ENCODE results near the gene MACROD2.
"Not testable (repeated sequence)": the region's sequence is repeated elsewhere in the genome, so short reads cannot be mapped to it uniquely, and the experiment has no call there.

Gene MACROD2
- total RNA-seq, result 0 to 0.37 (median 0.09) reads per million in 18 experiments

- peak; percentile 81 to 83 for DNase-seq
Measured at GRCh38 chr20:13995086-13995665, at the start of gene MACROD2. Gene MACROD2, plus strand, starts transcription at chr20:13995516.

GRCh38 chr20:13947719-13948118 is 47.6 kb upstream of the MACROD2 start:
- DNase-seq, result no peak

DNA sequence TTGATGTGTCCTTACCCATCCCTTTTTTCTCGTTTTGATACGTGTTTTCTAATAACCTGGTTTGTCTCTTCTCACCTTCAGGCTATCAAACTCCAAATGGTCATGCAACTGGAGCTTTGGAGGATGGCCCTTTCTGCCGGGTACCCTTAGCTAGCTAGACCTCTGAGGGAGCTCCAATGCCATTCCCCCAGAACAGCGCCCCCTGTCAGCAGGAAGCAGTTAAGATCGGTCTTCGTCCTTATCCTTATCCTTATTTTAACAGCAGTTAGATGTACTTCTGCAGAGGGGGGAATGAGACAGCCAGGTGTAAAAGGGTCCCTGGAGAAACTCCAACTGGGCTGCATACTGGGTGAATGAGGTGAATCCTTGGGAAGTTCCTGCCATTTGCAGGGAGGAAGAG is 42.1 kb upstream of the MACROD2 start:
- no peak for DNase-seq

DNA sequence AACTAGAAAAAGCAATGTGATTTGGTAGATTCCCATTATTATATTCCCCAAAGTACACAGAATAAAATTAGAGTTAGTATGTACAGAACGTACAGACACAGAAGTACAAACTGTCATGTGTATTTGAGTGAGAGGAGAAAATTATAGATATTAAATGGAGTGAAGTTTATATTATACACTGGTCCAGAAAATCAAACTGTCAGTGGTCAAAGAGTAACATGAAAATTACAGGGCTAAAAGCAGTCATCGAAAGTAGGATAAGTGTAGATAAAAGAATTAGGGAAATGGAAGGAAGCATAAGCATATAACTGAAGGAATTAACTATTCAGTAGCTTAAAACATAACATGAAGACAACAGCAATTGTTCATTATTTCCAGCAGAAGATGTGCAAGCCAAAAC is 35.2 kb upstream of the MACROD2 start:
- no peak for DNase-seq

DNA sequence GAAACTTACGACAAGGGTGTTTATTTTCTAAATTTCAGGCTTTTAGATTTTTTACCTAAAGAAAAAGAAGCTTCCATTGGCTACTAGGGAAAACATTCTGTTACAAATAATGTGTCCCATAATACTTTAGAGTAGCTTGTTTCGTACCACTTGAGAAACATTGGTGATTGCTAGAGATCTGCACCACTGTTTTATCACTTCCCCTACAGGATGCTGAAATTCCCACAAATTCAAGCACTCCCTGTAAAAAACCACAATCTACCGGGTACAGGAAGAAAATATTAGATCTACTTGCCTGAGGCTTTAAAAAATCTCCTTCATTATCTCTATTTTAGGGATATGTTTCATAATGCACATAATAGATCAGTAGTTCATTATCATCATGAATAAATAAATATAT is 34.8 kb upstream of the MACROD2 start:
- DNase-seq, result no peak

DNA sequence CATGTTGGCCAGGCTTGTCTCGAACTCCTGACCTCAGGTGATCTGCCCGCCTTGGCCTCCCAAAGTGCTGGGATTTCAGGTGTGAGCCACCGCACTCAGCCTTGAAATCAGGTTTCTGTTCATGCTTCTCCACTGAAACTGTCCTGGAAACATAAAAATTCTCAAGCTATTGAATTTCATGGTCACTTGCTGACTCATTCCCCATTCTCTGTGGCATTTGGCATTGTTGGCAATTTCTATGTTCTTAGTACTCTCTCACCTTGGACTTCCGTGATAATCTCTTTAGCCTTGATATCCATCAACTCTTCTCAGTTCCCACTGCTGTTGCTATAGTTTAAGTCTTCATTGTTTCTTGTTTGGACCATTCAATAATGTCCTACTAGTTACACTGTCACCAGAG is 11.1 kb upstream of the MACROD2 start:
- DNase-seq, result no peak

GRCh38 chr20:13990465-13990864 is 4.9 kb upstream of the MACROD2 start, which contains the start of gene SEL1L2:
Gene SEL1L2, minus strand, starts transcription at chr20:13990614. Its CDS starts 80 bp downstream, at chr20:13990534.
- DNase-seq, result no peak

DNA sequence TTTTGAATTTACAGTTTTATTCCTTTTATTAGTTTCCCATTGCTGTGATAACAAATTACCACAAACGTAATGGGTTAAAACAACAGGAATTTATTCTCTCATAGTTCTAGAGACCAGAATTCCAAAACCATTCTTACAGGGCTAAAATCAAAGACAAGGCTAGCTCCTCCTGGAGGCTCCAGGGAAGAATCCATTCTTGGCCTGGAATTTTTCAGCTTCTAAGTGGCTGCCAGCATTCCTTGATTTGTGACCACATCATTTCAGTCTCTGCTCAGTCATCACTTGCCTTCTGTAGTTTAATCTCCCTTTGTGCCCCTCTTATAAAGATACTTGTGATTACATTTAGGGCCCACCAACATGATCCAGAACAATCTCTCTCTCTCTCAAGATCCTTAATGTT is 4.0 kb upstream of the MACROD2 start:
- no peak for DNase-seq

DNA sequence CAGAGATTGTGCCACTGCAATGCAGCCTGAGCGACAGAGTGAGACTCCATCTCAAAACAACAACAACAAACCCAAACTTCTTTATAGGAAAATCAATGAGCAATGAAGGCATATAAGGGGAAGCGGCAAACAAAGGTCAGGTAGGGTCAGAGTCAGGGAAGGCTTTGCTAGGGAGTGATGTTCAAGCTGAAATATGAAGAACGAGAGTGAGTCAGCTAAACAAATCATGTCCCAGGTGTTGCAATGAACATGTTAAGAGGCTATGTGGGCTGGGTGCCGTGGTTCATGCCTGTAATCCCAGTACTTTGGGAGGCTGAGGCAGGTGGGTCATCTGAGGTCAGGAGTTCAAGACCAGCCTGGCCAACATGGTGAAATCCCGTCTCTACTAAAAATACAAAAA is 3.4 kb upstream of the MACROD2 start:
- not testable (repeated sequence) for DNase-seq

DNA sequence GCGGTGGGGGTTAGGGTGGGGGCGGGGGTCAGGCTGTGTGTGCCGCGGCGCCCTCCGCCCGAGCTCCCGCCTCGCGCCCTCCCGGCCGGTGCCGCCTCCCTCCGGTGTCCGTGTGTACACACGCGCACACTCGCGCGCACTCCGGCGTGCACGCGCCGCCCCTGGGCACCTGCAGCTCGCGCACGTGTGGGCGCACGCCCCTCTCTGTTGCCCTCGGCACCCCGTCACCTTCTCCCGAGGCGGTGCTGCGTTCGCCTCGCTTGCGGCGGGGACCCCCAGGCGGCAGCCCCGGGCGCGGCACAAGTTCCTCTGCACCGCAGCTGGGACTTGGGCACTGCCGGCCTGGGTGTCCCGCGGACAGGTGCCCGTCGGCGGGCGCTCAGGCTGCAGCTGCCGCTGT is 525 bp downstream of the MACROD2 start:
- DNase-seq, result no peak

GRCh38 chr20:13996265-13996664 is 949 bp downstream of the MACROD2 start:
- no peak for DNase-seq

- DNase-seq, result no peak
Measured at GRCh38 chr20:14000917-14001316, 5.6 kb downstream of the MACROD2 start.

- DNase-seq, result no peak
Measured at GRCh38 chr20:14005996-14006395, 10.7 kb downstream of the MACROD2 start.

- no peak for DNase-seq
Measured at GRCh38 chr20:14009208-14009607, 13.9 kb downstream of the MACROD2 start.

DNA sequence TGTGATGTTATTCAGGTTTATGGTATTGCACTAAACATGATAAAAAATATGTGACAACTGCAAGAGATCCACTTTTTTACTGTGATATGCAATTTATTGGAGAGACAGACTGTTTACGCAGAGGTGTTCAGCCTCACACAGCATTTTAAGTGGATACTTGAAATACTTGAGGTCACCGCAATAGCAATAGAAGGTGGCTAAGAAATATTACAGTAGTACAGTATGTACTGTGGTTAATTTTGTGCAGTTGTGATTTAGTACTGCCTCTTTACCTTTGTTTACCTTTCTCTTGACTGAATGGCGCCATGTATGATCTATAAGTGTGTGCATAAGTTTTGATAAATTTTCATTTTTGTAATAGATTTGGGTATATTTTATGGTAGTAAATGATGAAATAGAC is 17.4 kb downstream of the MACROD2 start:
- DNase-seq, result no peak

GRCh38 chr20:14030991-14031390 is 35.7 kb downstream of the MACROD2 start:
- DNase-seq, result no peak

- no peak for DNase-seq
Measured at GRCh38 chr20:14033310-14033709, 38.0 kb downstream of the MACROD2 start.

DNA sequence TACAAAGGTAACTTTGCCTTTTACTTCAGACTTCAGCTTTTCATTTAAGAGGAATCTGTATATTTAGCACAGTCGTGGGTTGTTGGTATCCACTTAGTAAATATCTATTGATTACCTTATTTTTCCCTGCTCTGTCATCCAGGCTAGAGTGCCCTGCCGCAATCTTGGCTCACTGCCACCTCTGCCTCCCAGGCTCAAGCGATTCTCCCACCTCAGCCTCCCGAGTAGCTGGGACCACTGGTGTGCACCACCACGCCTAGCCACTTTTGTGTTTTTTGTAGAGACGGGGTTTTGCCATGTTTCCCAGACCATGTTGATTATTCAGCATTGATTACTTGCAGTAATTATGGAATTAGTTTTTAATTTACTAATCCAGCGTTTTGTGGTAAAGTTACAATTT is 41.3 kb downstream of the MACROD2 start:
- no peak for DNase-seq

- DNase-seq, result not testable (repeated sequence)
Measured at GRCh38 chr20:14044712-14045276, 49.5 kb downstream of the MACROD2 start.

GRCh38 chr20:14046534-14046933 is 51.2 kb downstream of the MACROD2 start:
- DNase-seq, result no peak

- DNase-seq, result no peak
Measured at GRCh38 chr20:14049111-14049510, 53.8 kb downstream of the MACROD2 start.

DNA sequence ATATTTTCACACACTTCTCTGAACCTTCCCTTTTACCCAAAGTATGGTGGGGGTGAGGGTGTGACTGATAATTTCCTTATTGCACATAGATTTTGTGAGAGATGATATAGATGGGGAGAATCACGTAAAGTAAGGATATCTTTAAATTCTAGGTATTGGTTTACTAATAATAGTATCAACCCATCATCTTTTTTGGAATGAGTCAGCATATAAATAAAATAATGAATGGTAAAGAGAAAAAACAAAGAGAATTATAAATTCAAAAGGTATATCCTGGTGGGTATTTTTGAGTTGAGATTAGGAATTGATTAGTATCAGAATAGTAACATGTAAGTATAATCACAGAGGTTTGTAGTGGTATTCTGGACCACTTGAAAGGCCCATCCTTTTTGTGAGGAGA is 56.1 kb downstream of the MACROD2 start:
- DNase-seq, result no peak

GRCh38 chr20:14055127-14055742 is 59.9 kb downstream of the MACROD2 start:
- DNase-seq, result peak; percentile 48 to 56

- no peak for DNase-seq
Measured at GRCh38 chr20:14062171-14062570, 66.9 kb downstream of the MACROD2 start.
